ENCODE data around the gene ASB6. TPM values are rescaled to one million over a fixed set of nuclear protein-coding genes. Genes with fewer than 3 reads are reported as not detected.
A peak's percentile ranks its signal among the peaks of the same experiment; 100 is the strongest.

The ASB6 gene
- total and polyA plus RNA-seq, 4 donors: 6.0 to 20.8 (median 18.1) TPM

DNA sequence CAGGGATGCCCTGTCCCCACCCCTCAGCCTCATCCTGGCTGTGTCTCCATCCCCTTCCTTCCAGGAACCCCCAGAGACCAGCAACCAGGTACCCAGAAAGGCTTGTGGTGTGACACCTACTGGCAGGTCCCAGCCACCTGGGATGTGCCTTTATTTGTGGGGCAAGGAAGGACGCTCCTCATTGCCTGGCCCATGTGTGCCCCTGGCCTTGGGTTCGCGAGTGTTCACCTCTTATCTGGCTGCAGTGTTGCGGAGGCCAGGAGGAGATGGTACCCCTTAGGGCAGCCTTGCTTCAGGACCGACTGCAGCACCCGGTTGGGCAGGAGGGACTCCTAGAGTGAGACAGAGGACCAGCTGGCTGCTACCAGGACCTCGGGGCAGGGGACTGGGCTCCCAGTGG, 29.8 kb downstream of the ASB6 start:
- Histone ChIP-seq H3K27me3 (ENCODE audit: control insufficient read depth in 1 of 2, insufficient read depth in 2 of 2, low read length in 1 of 2) (no peaks in the 10 kb centered on the region), H3K4me3 (ENCODE audit: low read length in 2 of 2) (no peak overlapping the region), H3K9me3 (ENCODE audit: control insufficient read depth, low read length) (no peaks in the 10 kb centered on the region), H3K27ac (ENCODE audit: low read depth in 1 of 2, low read length in 2 of 2) (no peak overlapping the region), H3K4me1 (ENCODE audit: control insufficient read depth in 1 of 2, insufficient read depth in 2 of 2, low read length in 2 of 2) (no peaks in the 10 kb centered on the region), H3K36me3 (ENCODE audit: control insufficient read depth in 1 of 2, insufficient read depth in 2 of 2, low read length in 1 of 2) (no peaks in the 10 kb centered on the region)
- ATAC-seq (ENCODE audit: low FRiP score) (no peak), DNase-seq (no peak)
- intact Hi-C loops (cut with DNase I): loop anchor here in 1 of 2 donors (5.0 kb wide), 1 partner anchor 280 kb away; no protein-coding TSS in a partner anchor
- 73 to 79% methylated on average over 7 of the region's 7 CpGs for WGBS, 2 donors

DNA sequence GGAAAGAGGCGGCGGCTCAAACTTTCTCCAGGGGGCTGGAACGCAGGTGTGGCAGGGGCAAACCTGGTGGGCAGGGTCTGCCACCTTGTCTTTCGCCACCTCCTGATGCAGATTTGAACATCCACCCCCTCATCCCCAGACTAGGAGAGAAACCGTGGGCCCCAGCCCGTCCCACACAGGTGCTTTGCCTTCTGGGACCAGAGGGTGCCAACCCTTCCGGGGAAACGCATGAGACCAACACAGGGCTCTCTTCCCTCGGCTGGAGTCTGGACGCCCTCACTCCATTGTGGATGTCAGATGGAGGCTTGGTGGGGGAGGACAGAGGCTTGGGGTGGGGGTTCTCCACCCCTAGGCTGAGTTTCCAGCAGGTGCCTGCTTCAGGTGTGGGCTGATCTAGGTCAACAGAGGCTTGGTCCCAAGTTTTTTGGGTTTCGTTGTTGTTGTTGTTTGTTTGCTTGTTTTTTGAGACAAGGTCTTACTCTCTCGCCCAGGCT, 30.6 kb downstream of the ASB6 start:
- H3K4me1 ChIP-seq (ENCODE audit: control insufficient read depth in 1 of 2, insufficient read depth in 2 of 2, low read length in 2 of 2): no peaks in the 10 kb centered on the region

DNA sequence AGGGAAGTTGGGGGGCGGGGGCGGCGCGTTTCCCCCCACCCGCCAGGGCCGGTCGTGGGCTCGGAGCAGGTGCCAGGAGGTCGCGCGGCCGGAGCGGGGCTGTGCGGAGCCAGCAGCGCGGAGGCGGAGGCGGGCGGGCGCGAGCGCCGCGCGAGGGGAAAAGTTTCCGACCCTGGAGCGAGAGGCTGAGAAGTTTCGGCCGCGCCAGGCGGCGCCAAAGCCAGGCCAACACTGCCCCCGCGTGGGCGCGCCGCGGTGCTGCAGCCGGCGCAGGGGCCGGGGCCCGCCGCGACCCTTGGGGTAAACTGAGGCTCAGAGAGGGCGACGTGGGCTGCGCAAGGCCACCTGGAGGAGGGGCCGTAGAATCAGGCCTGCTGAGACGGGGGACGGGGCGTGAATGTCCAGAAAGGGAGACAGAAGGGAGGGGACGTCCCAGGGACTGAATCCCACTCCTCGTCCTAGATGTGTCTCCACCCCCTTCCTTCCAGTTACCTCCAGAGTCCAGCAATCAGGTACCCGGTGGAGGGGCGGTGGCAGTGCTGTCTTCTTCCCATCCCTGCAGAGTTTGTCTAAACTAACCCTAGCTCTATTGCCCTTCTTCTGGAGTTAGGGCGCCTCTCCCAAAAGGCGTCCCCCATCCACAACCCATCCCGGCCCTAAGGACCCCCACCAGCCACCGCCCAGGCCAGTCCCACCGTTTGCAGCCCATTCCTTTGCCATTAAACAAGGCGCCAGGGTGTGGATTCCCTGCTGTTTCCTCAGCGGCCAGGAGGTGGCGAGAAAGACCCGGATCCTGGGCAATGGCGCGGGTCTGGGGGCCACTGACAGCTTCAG, 31.3 kb downstream of the ASB6 start:
- H3K36me3 ChIP-seq (ENCODE audit: control insufficient read depth in 1 of 2, insufficient read depth in 2 of 2, low read length in 1 of 2): no peaks in the 10 kb centered on the region
- no peaks in the 10 kb centered on the region for H3K9me3 ChIP-seq (ENCODE audit: control insufficient read depth, low read length)
- ATAC-seq (ENCODE audit: low FRiP score): peak; percentile 73
- 0% methylated on average over 64 to 66 of the region's 66 CpGs for WGBS, 2 donors
- intact Hi-C loops (cut with DNase I): loop anchor here (1.0 to 5.0 kb wide), 5 partner anchors 278 to 480 kb away; no protein-coding TSS in a partner anchor
- H3K4me3 ChIP-seq (ENCODE audit: low read length in 2 of 2): peak overlapping the region; percentile 14 to 46
- H3K4me1 ChIP-seq (ENCODE audit: control insufficient read depth in 1 of 2, insufficient read depth in 2 of 2, low read length in 2 of 2): no peaks in the 10 kb centered on the region
- H3K27me3 ChIP-seq (ENCODE audit: control insufficient read depth in 1 of 2, insufficient read depth in 2 of 2, low read length in 1 of 2): no peaks in the 10 kb centered on the region
- H3K27ac ChIP-seq (ENCODE audit: low read depth in 1 of 2, low read length in 2 of 2): peak overlapping the region in 1 of 2 donors; percentile 72
- DNase-seq: peak; percentile 87 to 94

More for the DNA sequence above, 30.6 kb downstream of the ASB6 start:
- Histone ChIP-seq H3K9me3 (ENCODE audit: control insufficient read depth, low read length) (no peaks in the 10 kb centered on the region), H3K27ac (ENCODE audit: low read depth in 1 of 2, low read length in 2 of 2) (peak overlapping the region in 1 of 2 donors; percentile 7), H3K4me3 (ENCODE audit: low read length in 2 of 2) (no peak overlapping the region), H3K27me3 (ENCODE audit: control insufficient read depth in 1 of 2, insufficient read depth in 2 of 2, low read length in 1 of 2) (no peaks in the 10 kb centered on the region), H3K36me3 (ENCODE audit: control insufficient read depth in 1 of 2, insufficient read depth in 2 of 2, low read length in 1 of 2) (no peaks in the 10 kb centered on the region)
- ATAC-seq (ENCODE audit: low FRiP score) (no peak), DNase-seq (no peak)
- intact Hi-C loops (cut with DNase I): loop anchor here (2.0 to 5.0 kb wide), 3 partner anchors 279 to 481 kb away; no protein-coding TSS in a partner anchor
- 26 to 27% methylated on average over 12 of the region's 12 CpGs for WGBS, 2 donors

- Histone ChIP-seq H3K36me3 (ENCODE audit: control insufficient read depth in 1 of 2, insufficient read depth in 2 of 2, low read length in 1 of 2) (no peaks in the 10 kb centered on the region), H3K27ac (ENCODE audit: low read depth in 1 of 2, low read length in 2 of 2) (peak overlapping the region in 1 of 2 donors; percentile 9), H3K27me3 (ENCODE audit: control insufficient read depth in 1 of 2, insufficient read depth in 2 of 2, low read length in 1 of 2) (no peaks in the 10 kb centered on the region), H3K4me3 (ENCODE audit: low read length in 2 of 2) (peak overlapping the region; percentile 7 to 46), H3K9me3 (ENCODE audit: control insufficient read depth, low read length) (no peaks in the 10 kb centered on the region), H3K4me1 (ENCODE audit: control insufficient read depth in 1 of 2, insufficient read depth in 2 of 2, low read length in 2 of 2) (no peaks in the 10 kb centered on the region)
- ATAC-seq (ENCODE audit: low FRiP score): no peak
- intact Hi-C loops (cut with DNase I): loop anchor here (1.0 to 5.0 kb wide), 5 partner anchors 278 to 479 kb away; no protein-coding TSS in a partner anchor
- 0% methylated on average over 7 to 24 of the region's 24 CpGs for WGBS, 2 donors
- no peak for DNase-seq
Observed at GRCh38 chr9:129610213-129610472, 31.8 kb downstream of the ASB6 start.

- Histone ChIP-seq H3K9me3 (ENCODE audit: control insufficient read depth, low read length) (no peaks in the 10 kb centered on the region), H3K4me3 (ENCODE audit: low read length in 2 of 2) (no peak overlapping the region), H3K27me3 (ENCODE audit: control insufficient read depth in 1 of 2, insufficient read depth in 2 of 2, low read length in 1 of 2) (no peaks in the 10 kb centered on the region), H3K27ac (ENCODE audit: low read depth in 1 of 2, low read length in 2 of 2) (peak overlapping the region; percentile 80 to 91), H3K36me3 (ENCODE audit: control insufficient read depth in 1 of 2, insufficient read depth in 2 of 2, low read length in 1 of 2) (no peaks in the 10 kb centered on the region), H3K4me1 (ENCODE audit: control insufficient read depth in 1 of 2, insufficient read depth in 2 of 2, low read length in 2 of 2) (no peaks in the 10 kb centered on the region)
- ATAC-seq (ENCODE audit: low FRiP score) (peak; percentile 0), DNase-seq (no peak)
- 15 to 19% methylated on average over 27 to 30 of the region's 30 CpGs for WGBS, 2 donors
- intact Hi-C loops (cut with DNase I): loop anchor here (1.0 to 10.0 kb wide), 9 partner anchors 65 to 479 kb away; no protein-coding TSS in a partner anchor
Observed at GRCh38 chr9:129609486-129610212, 32.3 kb downstream of the ASB6 start.

DNA sequence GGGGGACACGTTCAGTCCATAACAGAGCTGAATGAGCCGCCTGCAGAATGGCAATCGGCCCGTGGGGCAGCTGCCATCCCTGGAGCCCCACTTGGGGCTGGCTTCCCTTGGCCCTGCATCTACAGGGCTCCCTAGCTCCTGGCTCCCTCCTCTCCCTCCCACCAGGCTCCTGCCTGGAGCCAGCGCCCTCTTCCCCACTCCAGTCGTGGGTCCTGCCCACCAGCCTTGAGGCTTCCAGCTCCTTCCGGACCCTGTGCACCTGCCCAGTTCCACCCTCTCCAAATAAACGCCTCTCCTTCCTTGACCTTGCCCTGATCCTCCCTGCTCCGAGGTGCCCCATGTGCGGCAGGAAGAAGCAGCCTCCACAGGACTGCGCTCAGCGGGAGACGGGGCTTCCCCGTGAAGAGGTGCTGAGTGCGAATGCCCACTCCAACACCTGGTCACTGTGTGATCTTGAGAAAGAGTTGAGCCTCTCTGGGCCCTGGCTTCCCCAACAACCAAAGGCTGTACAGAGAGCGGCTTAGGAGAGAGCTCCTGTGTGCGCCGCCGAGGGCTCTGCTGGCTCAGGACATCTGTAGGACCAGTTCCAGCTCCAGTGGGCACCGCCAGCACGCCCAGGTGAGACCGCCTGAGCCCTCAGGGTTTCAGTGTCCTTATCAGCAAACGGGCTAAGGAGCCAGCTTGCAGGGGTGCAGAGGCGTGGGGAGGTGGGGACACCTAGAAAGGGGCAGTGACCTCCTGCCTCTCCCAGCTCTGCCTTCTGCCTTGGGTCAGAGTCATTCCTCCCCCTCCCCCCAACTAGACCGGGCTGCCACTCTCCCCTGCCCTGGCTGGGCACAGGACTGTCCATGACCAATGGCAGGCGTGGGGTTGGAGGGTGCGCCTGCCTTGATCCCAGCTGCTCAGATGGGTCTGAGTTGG, 33.1 kb downstream of the ASB6 start:
- 82% methylated on average over 27 of the region's 27 CpGs for WGBS, 2 donors
- intact Hi-C loops (cut with DNase I): loop anchor here (2.0 to 10.0 kb wide), 4 partner anchors 64 to 274 kb away; no protein-coding TSS in a partner anchor
- Histone ChIP-seq H3K36me3 (ENCODE audit: control insufficient read depth in 1 of 2, insufficient read depth in 2 of 2, low read length in 1 of 2) (no peaks in the 10 kb centered on the region), H3K27ac (ENCODE audit: low read depth in 1 of 2, low read length in 2 of 2) (peak overlapping the region; percentile 58 to 80), H3K4me3 (ENCODE audit: low read length in 2 of 2) (no peak overlapping the region), H3K4me1 (ENCODE audit: control insufficient read depth in 1 of 2, insufficient read depth in 2 of 2, low read length in 2 of 2) (no peaks in the 10 kb centered on the region), H3K9me3 (ENCODE audit: control insufficient read depth, low read length) (no peaks in the 10 kb centered on the region), H3K27me3 (ENCODE audit: control insufficient read depth in 1 of 2, insufficient read depth in 2 of 2, low read length in 1 of 2) (no peaks in the 10 kb centered on the region)
- DNase-seq (no peak), ATAC-seq (ENCODE audit: low FRiP score) (no peak)

- 69 to 70% methylated on average over 6 of the region's 6 CpGs for WGBS, 2 donors
- H3K27ac ChIP-seq (ENCODE audit: low read depth in 1 of 2, low read length in 2 of 2): peak overlapping the region in 1 of 2 donors; percentile 81
- H3K9me3 ChIP-seq (ENCODE audit: control insufficient read depth, low read length): no peaks in the 10 kb centered on the region
- ATAC-seq (ENCODE audit: low FRiP score) (no peak), DNase-seq (no peak)
- intact Hi-C loops (cut with DNase I): loop anchor here (1.0 to 10.0 kb wide), 4 partner anchors 62 to 467 kb away; no protein-coding TSS in a partner anchor
- no peaks in the 10 kb centered on the region for H3K27me3 ChIP-seq (ENCODE audit: control insufficient read depth in 1 of 2, insufficient read depth in 2 of 2, low read length in 1 of 2)
- no peak overlapping the region for H3K4me3 ChIP-seq (ENCODE audit: low read length in 2 of 2)
- no peaks in the 10 kb centered on the region for H3K36me3 ChIP-seq (ENCODE audit: control insufficient read depth in 1 of 2, insufficient read depth in 2 of 2, low read length in 1 of 2)
- no peaks in the 10 kb centered on the region for H3K4me1 ChIP-seq (ENCODE audit: control insufficient read depth in 1 of 2, insufficient read depth in 2 of 2, low read length in 2 of 2)
Observed at GRCh38 chr9:129607027-129607387, 34.9 kb downstream of the ASB6 start.
